ENCODE data around the gene GABRA1.

GABRA1 gene

DNA sequence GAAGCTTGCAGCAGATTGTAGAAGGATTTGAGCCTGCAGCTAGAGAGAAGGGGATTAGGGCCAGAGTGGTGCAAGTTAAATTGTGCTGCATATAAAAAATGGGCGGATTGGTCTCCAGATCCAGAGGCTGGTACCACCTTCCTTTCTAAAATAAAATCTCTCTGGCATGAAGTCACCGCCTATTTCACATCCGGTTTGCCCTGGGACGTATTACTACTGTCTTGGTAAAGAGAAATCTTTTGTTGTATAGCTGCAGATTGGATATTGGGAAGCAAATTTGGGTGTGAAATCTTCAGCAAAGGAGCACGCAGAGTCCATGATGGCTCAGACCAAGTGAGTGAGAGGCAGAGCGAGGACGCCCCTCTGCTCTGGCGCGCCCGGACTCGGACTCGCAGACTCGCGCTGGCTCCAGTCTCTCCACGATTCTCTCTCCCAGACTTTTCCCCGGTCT, at the start of gene GABRA1:
TSS of gene GABRA1 (plus strand) at position 180 of the 451 bp plus-strand sequence. CDS start 2,691 bp downstream, outside the sequence.
- DNase-seq = peak; percentile 46 to 56

DNA sequence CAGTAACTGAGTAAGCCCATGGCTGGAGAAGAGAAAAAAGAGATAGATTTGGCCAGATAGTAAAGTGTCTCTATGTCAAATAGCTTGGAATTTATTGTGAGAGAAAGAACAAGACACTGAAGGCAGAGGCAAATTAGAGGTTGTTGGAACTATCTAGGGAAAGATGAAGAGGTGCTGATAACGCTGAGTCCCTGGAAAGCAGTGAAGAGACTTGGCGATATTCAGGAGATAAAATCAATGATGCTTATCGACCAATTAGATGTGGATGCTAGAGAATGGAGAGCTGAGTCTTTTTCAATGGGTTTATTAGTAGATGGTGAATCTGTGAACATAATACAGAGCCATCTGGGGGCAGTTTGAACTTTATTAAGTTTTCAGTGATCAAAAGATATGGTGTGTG, 48.6 kb upstream of the GABRA1 start:
- no peak for DNase-seq

DNA sequence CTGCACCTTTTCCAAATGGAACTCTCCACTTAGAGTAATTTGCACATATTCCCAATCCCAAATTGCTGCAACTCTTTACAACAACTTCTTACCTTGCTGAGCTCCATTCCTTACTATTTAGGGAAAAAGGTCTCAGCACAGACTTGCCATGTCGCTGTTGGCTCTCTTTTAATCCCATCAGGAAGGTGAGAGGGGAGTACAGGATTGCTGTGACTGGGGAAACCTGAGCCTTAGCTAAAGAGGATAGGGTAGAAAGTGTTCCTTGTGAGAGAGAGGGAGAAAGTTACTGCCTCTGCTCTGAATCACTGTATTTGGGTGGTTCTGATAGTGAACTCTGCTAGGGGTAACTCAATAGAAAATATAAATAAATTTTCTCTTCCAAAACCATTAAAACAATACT, 43.7 kb upstream of the GABRA1 start:
- no peak for DNase-seq

DNA sequence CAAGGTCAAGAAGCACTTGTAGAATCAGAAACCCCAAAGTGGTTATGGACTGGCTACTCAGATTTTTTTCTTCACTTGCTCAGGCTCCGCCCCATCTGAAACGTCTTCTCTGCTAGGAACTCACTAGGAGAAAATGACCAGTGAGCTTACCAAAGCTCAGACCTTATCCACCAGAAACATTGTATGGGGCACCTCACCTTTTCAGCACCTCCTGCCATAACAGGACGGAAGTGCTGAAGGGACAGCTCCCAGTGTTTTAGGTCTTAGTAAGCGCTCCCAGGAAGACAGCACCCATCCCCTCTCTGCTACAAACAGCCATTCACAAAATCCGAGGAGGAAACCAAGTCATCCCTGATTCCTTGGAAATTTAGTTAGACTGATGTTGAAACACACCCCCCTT, 1.2 kb upstream of the GABRA1 start:
- no peak for DNase-seq

DNA sequence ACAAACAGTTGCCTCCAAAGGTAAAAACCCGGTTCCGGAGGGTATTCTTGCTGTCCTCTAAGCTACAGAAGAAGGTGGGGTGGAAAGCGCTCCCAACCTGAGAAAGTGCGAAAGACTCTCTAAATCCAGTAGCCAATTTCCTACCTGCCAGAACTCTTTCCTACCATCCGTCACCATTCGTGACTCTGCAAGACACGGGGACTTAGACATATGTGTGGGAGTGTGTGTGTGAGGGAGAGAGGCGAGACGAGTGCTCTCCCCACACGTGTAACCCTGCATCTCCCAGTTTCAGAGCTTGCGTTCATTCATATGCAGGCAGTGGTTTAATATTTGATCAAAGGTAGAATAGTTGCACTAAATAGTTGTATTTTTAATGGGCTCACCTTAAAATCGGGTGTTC, 473 bp upstream of the GABRA1 start:
- DNase-seq = no peak

DNA sequence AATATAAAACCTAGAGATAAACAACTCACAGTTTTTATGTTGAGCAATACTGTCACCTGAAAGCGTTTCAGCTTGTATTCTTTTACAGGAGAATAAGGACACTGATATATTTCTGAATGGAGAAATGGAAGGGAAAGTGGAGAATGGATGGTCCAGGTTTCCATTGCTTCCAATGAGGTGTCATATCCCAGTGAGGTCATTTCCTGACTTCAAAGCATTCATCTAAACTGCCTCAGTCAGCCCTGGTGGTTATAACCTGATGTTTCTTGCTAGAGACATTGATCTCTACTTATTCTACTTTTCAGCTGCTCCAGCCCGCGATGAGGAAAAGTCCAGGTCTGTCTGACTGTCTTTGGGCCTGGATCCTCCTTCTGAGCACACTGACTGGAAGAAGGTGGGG, 2.6 kb downstream of the GABRA1 start:
- DNase-seq = peak in 1 of 2 experiments; percentile 39

DNA sequence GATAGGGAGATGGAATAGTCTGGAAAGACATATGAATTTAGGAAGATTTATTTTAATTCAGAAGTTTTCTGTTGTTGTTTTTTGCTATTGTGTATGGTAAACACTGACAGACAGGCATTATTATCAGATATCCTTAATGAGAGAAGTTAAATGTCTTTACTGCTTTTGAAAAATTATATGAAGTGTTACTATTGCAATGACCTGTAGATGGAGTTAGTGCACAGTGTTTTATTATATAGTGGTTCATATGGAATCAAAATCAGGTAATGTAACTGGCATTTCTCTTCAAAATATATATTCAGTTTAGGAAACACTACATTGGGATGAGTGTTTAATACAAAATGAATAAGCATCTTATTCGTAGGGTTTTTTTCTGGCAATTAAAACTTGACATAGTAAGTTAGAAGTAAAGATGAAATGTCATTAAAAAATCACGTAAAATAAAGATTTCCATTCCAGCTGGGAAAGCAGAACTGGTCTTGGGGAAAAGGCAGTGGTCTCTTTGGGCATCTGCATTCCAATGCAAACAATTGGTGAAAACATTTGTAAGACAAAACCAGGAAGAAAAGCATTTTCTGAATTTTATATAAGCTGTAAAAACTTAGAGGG, 3.9 kb downstream of the GABRA1 start:
- no peak for DNase-seq

DNA sequence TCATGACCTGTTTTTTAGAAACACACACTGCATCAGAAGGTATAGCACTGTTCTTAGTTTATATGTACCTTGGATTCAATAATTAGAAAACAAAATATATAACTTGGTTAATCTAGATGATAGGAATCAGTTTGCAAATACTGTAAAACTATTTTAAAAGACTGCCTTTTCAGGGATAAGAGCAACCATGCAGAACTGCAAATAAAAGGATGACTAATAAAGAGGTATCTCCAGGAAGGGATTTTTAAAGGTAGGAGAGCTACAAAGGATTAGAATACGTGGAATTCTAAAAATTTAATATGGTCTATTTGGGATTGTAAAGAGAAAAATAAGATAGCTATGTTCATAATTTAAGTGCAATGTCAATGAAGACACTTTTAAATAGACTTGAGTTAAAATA, 9.4 kb downstream of the GABRA1 start:
- DNase-seq = no peak

DNA sequence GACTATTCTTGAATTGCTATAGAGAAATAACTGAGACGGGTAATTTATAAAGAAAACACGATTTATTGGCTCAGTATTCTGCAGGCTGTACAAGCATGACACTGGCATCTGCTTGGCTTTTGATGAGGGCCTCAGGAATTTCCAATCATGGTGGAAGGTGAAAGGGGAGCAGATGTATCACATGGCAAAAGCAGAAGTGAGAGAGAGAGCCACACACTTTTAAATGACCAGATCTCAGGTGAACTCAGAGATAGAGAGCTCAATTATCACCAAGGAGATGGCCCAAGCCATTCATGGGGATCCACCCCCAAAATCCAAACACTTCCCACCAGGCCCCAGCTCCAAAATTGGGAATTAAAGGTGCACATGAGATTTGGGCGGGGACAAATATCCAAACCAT, 15.3 kb downstream of the GABRA1 start:
- DNase-seq = no peak

DNA sequence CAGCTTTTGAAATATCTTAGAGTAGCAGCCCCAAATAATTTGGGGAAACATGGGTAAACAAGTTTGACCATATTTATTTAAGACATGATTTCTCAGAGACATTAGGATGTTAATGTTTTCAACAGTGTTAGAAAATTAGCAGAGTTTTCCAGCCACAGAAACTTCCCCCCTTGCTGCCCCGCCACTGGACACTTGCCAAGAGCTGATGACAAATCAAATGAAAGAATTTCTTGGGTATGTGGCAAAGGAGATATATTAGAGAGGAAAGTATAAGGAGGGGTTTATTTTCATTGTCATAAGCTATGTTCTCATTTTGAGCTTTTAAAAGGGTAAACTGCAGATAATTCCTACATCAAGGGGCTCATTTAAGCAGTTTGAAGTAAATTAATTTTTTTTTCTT, 15.9 kb downstream of the GABRA1 start:
- no peak for DNase-seq

DNA sequence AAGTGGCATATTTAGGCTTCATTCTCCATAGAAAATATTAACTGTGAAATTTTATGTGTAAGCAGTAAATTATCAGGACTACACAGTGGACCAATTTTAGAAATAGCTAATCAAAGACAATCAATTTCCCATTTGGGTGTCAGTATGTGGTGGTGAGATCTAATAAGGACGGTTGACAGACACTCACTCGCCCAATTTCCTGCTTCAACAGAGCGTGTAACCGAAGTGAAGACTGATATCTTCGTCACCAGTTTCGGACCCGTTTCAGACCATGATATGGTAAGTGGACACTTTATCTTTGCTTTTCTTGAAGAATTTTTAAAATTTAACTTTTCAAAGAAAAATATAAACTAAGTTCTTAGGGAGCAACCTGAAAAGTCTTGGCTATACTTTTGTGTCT, 17.6 kb downstream of the GABRA1 start:
- no peak for DNase-seq

DNA sequence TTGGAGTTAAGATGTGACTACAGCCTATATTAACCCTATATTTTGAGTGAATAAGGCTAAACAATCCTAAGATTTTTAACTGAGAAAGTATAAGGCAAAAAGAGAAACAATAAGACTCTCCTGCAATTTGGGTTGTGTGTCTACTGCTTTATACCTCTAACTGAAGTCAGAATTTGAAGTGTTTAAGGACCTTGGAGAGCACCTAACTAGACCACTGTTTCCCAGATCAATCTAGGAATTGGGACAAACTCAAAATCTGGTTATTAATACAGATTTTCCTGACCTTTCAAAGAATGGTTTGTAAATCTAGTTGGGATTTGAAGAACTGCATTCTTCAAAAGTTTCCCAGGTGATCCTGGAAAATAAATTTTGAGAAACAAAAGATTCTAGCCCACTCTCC, 42.1 kb downstream of the GABRA1 start:
- no peak for DNase-seq

DNA sequence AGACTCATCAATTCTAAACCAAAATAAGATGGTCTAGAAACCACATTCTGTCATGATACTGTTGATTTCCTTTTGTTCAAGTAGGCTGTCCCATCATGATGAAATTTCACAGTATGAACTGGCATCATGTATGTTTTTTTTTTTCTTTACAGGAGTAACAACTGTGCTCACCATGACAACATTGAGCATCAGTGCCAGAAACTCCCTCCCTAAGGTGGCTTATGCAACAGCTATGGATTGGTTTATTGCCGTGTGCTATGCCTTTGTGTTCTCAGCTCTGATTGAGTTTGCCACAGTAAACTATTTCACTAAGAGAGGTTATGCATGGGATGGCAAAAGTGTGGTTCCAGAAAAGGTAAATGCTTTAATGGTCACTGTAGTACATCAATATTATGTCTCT, 47.6 kb downstream of the GABRA1 start:
- no peak for DNase-seq

DNA sequence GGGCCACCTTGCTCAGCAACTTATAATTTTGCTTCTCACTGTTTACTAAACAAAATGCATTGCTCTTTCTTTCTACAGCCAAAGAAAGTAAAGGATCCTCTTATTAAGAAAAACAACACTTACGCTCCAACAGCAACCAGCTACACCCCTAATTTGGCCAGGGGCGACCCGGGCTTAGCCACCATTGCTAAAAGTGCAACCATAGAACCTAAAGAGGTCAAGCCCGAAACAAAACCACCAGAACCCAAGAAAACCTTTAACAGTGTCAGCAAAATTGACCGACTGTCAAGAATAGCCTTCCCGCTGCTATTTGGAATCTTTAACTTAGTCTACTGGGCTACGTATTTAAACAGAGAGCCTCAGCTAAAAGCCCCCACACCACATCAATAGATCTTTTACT, 49.1 kb downstream of the GABRA1 start:
- DNase-seq = no peak

DNA sequence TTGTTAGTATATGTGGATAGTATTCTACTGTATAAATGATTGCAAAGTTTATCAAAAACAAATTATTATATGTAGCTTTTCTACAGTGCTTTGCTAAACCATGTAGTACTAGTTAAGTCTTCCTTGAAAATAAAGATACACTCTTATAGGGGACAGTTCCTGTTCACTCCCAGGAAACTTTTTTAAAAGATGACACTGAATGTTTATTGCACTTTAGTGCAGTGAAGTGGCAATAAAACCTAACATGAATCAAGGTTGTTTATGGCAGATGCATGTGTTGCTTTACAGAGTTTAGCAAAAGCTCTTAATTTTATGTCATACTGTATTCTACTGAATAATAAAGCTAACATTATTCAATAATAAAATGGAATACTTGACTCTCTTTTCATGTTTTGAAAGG, 51.7 kb downstream of the GABRA1 start:
- no peak for DNase-seq

DNA sequence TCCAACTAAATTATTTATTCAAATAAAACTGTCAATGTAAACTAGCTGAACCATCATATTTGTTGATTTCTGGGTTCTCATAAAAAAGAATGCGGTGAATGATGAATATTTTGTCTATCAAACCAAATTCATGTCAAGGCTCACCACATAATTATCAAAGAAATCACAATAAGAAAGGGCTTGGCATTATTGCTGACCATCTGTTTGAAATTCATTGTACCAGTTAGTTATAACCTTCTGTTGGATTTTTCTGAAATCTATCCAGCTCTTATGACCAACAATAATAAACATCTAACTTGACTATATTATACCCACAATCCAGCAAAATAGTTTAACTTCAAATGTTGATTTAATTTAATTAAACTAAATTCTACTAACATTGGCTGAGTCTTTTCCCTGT, 53.1 kb downstream of the GABRA1 start:
- no peak for DNase-seq

DNA sequence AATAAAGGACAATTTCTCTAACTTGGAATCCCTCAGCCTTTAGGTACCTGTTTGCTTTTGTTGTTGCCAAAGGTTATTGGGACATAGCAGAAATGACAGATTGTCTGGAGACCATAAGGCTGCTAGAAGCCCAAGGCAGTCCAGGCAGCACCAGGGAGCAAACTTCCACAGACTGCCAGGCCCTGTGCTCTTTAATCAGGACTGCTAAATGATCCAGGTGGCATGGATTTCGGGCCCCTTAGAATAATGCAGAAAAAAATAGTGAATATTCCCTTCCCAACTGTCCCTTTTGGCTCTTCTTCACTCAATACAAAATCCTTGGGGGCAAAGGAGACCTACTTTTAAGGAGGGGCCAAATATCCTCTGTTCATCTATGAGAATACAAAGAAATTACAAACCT, 73.9 kb downstream of the GABRA1 start:
- no peak for DNase-seq

DNA sequence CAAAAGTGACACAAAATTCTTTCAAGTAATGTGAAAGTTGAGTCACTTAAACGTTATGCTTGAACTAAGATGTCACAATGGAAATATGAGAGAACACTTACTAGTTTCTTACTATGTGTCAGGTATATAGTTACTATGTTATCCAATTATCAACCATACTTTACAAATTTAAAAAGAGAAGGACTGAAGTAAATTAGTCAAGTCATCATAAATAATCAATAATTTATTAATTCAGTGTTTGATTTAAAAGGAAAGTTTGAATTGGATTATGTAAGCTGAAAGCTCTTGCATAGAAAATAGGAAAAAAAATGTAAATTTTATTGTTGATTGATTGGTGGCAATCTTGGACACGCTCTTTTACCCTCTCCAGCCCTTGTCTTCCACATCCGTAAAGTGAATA, 76.3 kb downstream of the GABRA1 start:
- no peak for DNase-seq

DNA sequence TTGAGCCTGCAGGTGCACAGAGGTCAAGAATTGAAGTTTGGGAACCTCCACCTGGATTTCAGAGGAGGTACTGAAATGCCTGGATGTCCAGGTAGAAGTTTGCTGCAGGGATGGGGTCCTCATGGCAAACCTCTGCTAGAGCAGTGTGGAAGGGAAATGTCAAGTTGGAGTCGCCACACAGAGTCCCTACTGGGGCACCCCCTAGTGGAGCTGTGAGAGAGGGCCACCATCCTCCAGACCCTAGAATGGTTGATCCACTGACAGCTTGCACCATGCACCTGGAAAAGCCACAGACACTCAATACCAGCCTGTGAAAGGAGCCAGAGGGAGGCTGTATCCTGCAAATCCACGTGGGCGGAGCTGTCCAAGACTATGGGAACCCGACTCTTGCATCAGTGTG, 78.0 kb downstream of the GABRA1 start:
- DNase-seq = no peak

DNA sequence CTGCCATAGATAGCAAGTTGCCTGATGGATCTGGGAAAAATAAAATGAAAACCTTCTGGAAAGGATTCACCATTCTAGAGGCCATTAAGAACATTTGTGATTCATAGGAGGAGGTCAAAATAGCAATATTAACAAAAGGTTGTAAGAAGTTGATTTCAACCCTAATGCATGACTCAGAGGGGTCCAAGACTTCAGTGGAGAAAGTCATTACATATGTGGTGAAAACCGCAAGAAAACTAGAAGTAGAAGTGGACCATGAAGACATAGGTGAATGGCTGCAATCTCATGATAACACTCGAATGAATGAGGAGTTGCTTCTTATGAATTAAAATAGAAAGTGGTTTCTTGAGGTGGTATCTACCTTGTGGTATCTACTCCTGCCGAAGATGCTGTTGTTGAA, 86.6 kb downstream of the GABRA1 start:
- no peak for DNase-seq

DNA sequence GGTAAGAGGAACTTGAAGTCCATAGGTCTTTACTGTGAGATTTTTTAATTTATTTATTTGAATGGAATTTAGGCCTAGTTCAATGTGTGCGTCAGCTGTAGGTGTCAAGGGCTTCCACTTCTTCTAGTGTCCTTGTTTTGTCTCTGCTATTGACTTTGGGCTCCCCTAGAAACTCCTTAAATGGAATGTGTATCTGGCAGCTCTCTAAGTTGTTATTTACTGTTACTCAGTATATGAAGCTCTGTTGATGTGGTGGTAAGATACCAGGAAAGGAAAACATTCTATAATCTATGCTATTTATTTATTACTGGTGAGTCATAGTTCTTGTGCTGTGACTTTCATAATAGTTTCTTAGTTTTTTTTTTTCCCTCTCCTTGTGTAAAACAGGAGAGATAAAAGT, 97.1 kb downstream of the GABRA1 start:
- DNase-seq = no peak

DNA sequence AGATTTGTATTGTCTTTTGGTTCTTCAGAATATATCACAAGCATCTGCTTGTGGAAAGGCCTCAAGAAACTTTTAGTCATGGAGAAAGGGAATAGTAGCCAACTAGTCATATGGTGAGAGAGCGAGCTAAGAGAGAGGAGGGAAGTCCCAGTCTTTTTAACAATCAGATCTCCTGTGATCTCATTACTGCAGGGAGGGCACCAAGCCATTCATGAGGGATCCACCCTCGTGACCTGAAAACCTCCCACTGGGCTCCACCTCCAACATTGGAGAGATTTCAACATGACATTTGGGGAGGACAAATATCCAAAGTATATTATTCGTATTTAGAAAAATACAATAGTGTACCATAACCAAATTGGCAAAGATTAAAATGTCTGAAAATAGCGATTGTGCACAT, 99.0 kb downstream of the GABRA1 start:
- no peak for DNase-seq
